ENCODE results near the gene TST. TPM values are rescaled to one million over a fixed set of nuclear protein-coding genes. Genes with fewer than 3 reads are reported as not detected.

The TST gene
- total RNA-seq, 1 donor from 2014 or later: 21.3 TPM

- H3K36me3 Mint-ChIP-seq: peaks cover 2% of the 10 kb centered on the region
- H3K4me3 Mint-ChIP-seq: no peak overlapping the region
- DNase-seq (ENCODE audit: low spot score in 2 of 2, unreplicated experiment in 2 of 2): no peak
- H3K27me3 Mint-ChIP-seq (ENCODE audit: low read depth): no peaks in the 10 kb centered on the region
- no peaks in the 10 kb centered on the region for H3K9me3 Mint-ChIP-seq
- H3K4me1 Mint-ChIP-seq: peaks cover 6% of the 10 kb centered on the region
- H3K27ac Mint-ChIP-seq: no peak overlapping the region
- TF ChIP-seq CTCF (IDR thresholded peaks at IDR 0.05; ENCODE audit: unreplicated experiment): no peak
Observed at GRCh38 chr22:37056246-37056645, 37.0 kb upstream of the TST start.

GRCh38 chr22:37054600-37055365 lies 35.5 kb upstream of the TST start:
- no peaks in the 10 kb centered on the region for H3K27me3 Mint-ChIP-seq (ENCODE audit: low read depth)
- no peaks in the 10 kb centered on the region for H3K9me3 Mint-ChIP-seq
- peaks cover 2% of the 10 kb centered on the region for H3K36me3 Mint-ChIP-seq
- H3K4me1 Mint-ChIP-seq: peaks cover 6% of the 10 kb centered on the region
- TF ChIP-seq CTCF (IDR thresholded peaks at IDR 0.05; ENCODE audit: unreplicated experiment): no peak
- DNase-seq (ENCODE audit: low spot score in 2 of 2, unreplicated experiment in 2 of 2): no peak
- no peak overlapping the region for H3K4me3 Mint-ChIP-seq
- no peak overlapping the region for H3K27ac Mint-ChIP-seq

GRCh38 chr22:37054056-37054395 lies 34.8 kb upstream of the TST start:
- peaks cover 6% of the 10 kb centered on the region for H3K4me1 Mint-ChIP-seq
- no peaks in the 10 kb centered on the region for H3K9me3 Mint-ChIP-seq
- DNase-seq (ENCODE audit: low spot score in 2 of 2, unreplicated experiment in 2 of 2): no peak
- peaks cover 2% of the 10 kb centered on the region for H3K36me3 Mint-ChIP-seq
- H3K4me3 Mint-ChIP-seq: no peak overlapping the region
- no peaks in the 10 kb centered on the region for H3K27me3 Mint-ChIP-seq (ENCODE audit: low read depth)
- TF ChIP-seq CTCF (IDR thresholded peaks at IDR 0.05; ENCODE audit: unreplicated experiment): no peak
- H3K27ac Mint-ChIP-seq: no peak overlapping the region

GRCh38 chr22:37053310-37054055 lies 34.2 kb upstream of the TST start:
- peak overlapping the region; percentile 65 for H3K4me3 Mint-ChIP-seq
- TF ChIP-seq CTCF (IDR thresholded peaks at IDR 0.05; ENCODE audit: unreplicated experiment): no peak
- H3K27ac Mint-ChIP-seq: no peak overlapping the region
- no peak for DNase-seq (ENCODE audit: low spot score in 2 of 2, unreplicated experiment in 2 of 2)
- no peaks in the 10 kb centered on the region for H3K27me3 Mint-ChIP-seq (ENCODE audit: low read depth)
- H3K9me3 Mint-ChIP-seq: no peaks in the 10 kb centered on the region
- peaks cover 6% of the 10 kb centered on the region for H3K4me1 Mint-ChIP-seq
- peaks cover 2% of the 10 kb centered on the region for H3K36me3 Mint-ChIP-seq

GRCh38 chr22:37052386-37053309 lies 33.4 kb upstream of the TST start:
- no peaks in the 10 kb centered on the region for H3K27me3 Mint-ChIP-seq (ENCODE audit: low read depth)

More at GRCh38 chr22:37052386-37053309, 33.4 kb upstream of the TST start:
- H3K4me3 Mint-ChIP-seq: peak overlapping the region; percentile 65
- H3K36me3 Mint-ChIP-seq: peaks cover 2% of the 10 kb centered on the region
- H3K4me1 Mint-ChIP-seq: peaks cover 6% of the 10 kb centered on the region
- DNase-seq (ENCODE audit: low spot score in 2 of 2, unreplicated experiment in 2 of 2): no peak
- no peak for TF ChIP-seq CTCF (IDR thresholded peaks at IDR 0.05; ENCODE audit: unreplicated experiment)
- no peak overlapping the region for H3K27ac Mint-ChIP-seq
- H3K9me3 Mint-ChIP-seq: no peaks in the 10 kb centered on the region

All from mesothelial cell of epicardium (in vitro differentiated cells).